Left lung (tissue), 10 donors: ENCODE results near the gene CRLF3. TPM values are rescaled to one million over a fixed set of nuclear protein-coding genes. Genes with fewer than 3 reads are reported as not detected.
"Not testable (repeated sequence)": the region's sequence is repeated elsewhere in the genome, so short reads cannot be mapped to it uniquely, and the experiment has no call there.

Experiments used
- ATAC-seq: fragments of 200-7000 bp; cut with Tn5 transposase; one replicate; pipeline ENCODE4 v1.9.1; 2020; ENCODE audit warnings: moderate library complexity
- DNase-seq, 4 donors: peaks; one replicate each; pipeline ENCODE4 v3.0.0-alpha.2; 2013 to 2020
- H3K27ac ChIP-seq, 2 donors: fragments of 200-600 bp; sonication (generic) in 1 of 2; one replicate each; pipeline versions ENCODE4 v1.5.0 to v1.8.0; 2020 to 2021
- H3K27me3 ChIP-seq, 2 donors: fragments of 200-600 bp; sonication (generic) in 1 of 2; one replicate each; pipeline versions ENCODE4 v1.5.0 to v1.8.0; 2020 to 2021
- H3K36me3 ChIP-seq, 2 donors: fragments of 200-600 bp; sonication (generic) in 1 of 2; one replicate each; pipeline versions ENCODE4 v1.5.0 to v1.8.0; 2020 to 2021
- H3K4me1 ChIP-seq, 2 donors: fragments of 200-600 bp; one replicate each; pipeline ENCODE4 v1.8.0; 2021
- H3K4me3 ChIP-seq, 2 donors: fragments of 200-600 bp; sonication (generic) in 1 of 2; one replicate each; pipeline versions ENCODE4 v1.5.0 to v1.8.0; 2020 to 2021; ENCODE audit warnings: mild to moderate bottlenecking in 1 of 2
- H3K9me3 ChIP-seq, 2 donors: fragments of 200-600 bp; sonication (generic) in 1 of 2; one replicate each; pipeline versions ENCODE4 v1.5.0 to v1.8.0; 2020 to 2021
- CTCF ChIP-seq, 2 donors: fragments of 200-600 bp; sonication (generic) in 1 of 2; IDR thresholded peaks; one replicate each; pipeline versions ENCODE4 v1.5.0 to v1.8.0; 2021; ENCODE audit warnings: antibody characterized with exemption in 2 of 2
- intact Hi-C, 2 donors: fragments of 100-400 bp; cut with DNase I; formaldehyde crosslinking; loops; one replicate each; pipeline versions ENCODE4 v1.11.2 to v1.14.2; 2022
- polyA plus RNA-seq, 6 donors: library from polyadenylated mRNA; unstranded; fragments of 120-200 nt; gene quantifications; one replicate each; pipeline ENCODE4 v1.2.1, GENCODE V29; 2013; ENCODE audit not compliant: insufficient read length in 6 of 6
- total RNA-seq, 2 donors: library from RNA; stranded (reverse); fragmentation: NEBNext Ultra II Directional; extraction: Animal tissue kit (Norgen Biotek cat#: 25700); gene quantifications; one replicate each; pipeline ENCODE4 v1.2.1, GENCODE V29; 2021
- donor health status: DM: no; HTN: yes; CAD: no.
- donor health status: DM: no; HTN: no; CAD: no.

The CRLF3 gene
- total and polyA plus RNA-seq, 8 donors, result 13.1 to 35.9 (median 27.5) TPM

- peaks cover 0 to 100% of the 10 kb centered on the region in 2 donors for H3K36me3 ChIP-seq
- H3K27me3 ChIP-seq, result no peaks in the 10 kb centered on the region
- peaks cover 0 to 3% of the 10 kb centered on the region in 2 donors for H3K4me1 ChIP-seq
- peak overlapping the region in 1 of 2 donors; percentile 28 for H3K27ac ChIP-seq
- no peak overlapping the region for H3K4me3 ChIP-seq
- no peaks in the 10 kb centered on the region for H3K9me3 ChIP-seq
- no peak for TF ChIP-seq CTCF (IDR thresholded peaks at IDR 0.05)
- DNase-seq (no peak), ATAC-seq (no peak)
- intact Hi-C loops, result no loop called here
Measured at GRCh38 chr17:30790279-30790678, 34.2 kb downstream of the CRLF3 start.

GRCh38 chr17:30788918-30789317, 35.6 kb downstream of the CRLF3 start:
- Histone ChIP-seq H3K27me3 (no peaks in the 10 kb centered on the region), H3K4me1 (peaks cover 0 to 3% of the 10 kb centered on the region in 2 donors), H3K27ac (no peak overlapping the region), H3K9me3 (no peaks in the 10 kb centered on the region), H3K36me3 (peaks cover 0 to 100% of the 10 kb centered on the region in 2 donors), H3K4me3 (no peak overlapping the region)
- no peak for TF ChIP-seq CTCF (IDR thresholded peaks at IDR 0.05)
- ATAC-seq (peak; percentile 32), DNase-seq (no peak)
- intact Hi-C loops, result no loop called here

GRCh38 chr17:30782206-30782605, 42.3 kb downstream of the CRLF3 start:
- peaks cover 0 to 84% of the 10 kb centered on the region in 2 donors for H3K36me3 ChIP-seq
- no peak for TF ChIP-seq CTCF (IDR thresholded peaks at IDR 0.05)
- ATAC-seq, result no peak

GRCh38 chr17:30780343-30780742, 44.1 kb downstream of the CRLF3 start:
- Histone ChIP-seq H3K4me3 (no peak overlapping the region), H3K27ac (no peak overlapping the region), H3K9me3 (no peaks in the 10 kb centered on the region), H3K4me1 (no peaks in the 10 kb centered on the region), H3K36me3 (peaks cover 0 to 78% of the 10 kb centered on the region in 2 donors), H3K27me3 (no peaks in the 10 kb centered on the region)
- no peak for ATAC-seq
- no peak for DNase-seq
- intact Hi-C loops, result no loop called here
- TF ChIP-seq CTCF (IDR thresholded peaks at IDR 0.05), result no peak

More at GRCh38 chr17:30782206-30782605, 42.3 kb downstream of the CRLF3 start:
- no peak for DNase-seq
- intact Hi-C loops, result no loop called here
- Histone ChIP-seq H3K27me3 (no peaks in the 10 kb centered on the region), H3K27ac (no peak overlapping the region), H3K4me3 (no peak overlapping the region), H3K4me1 (peaks cover 0 to 2% of the 10 kb centered on the region in 2 donors), H3K9me3 (no peaks in the 10 kb centered on the region)

- H3K27me3 ChIP-seq, DNase-seq, H3K4me1 ChIP-seq, H3K9me3 ChIP-seq, H3K27ac ChIP-seq, H3K4me3 ChIP-seq, intact Hi-C loops, ATAC-seq: not testable (repeated sequence)
- peaks cover 0 to 76% of the 10 kb centered on the region in 2 donors for H3K36me3 ChIP-seq
Measured at GRCh38 chr17:30768771-30769170, 55.7 kb downstream of the CRLF3 start.

- H3K4me3 ChIP-seq, H3K4me1 ChIP-seq, intact Hi-C loops, H3K27me3 ChIP-seq, H3K9me3 ChIP-seq, DNase-seq, ATAC-seq, H3K27ac ChIP-seq: not testable (repeated sequence)
- H3K36me3 ChIP-seq, result peaks cover 0 to 80% of the 10 kb centered on the region in 2 donors
Measured at GRCh38 chr17:30767641-30768404, 56.7 kb downstream of the CRLF3 start.
